Keratinocyte (primary cell): ENCODE results near the gene RBMS3. TPM values are rescaled to one million over a fixed set of nuclear protein-coding genes. Genes with fewer than 3 reads are reported as not detected.

Experiments used
- DNase-seq: peaks from one replicate; pipeline ENCODE4 v3.0.0-alpha.2; 2011; ENCODE audit warnings: low read depth, missing footprints, low spot score
- FAIRE-seq: peaks from 2 replicates; lab custom pipeline; 2011; peaks lifted over from hg19 to GRCh38; lab: Jason Lieb, UNC
- H2AFZ ChIP-seq: 2 replicates; pipeline ENCODE4 v1.6.0; 2012; ENCODE audit warnings: low read length, control low read depth, inconsistent platforms; ENCODE audit not compliant: control insufficient read depth
- H3K27ac ChIP-seq: 2 replicates; pipeline ENCODE4 v1.5.1; 2011; ENCODE audit warnings: low read length; ENCODE audit not compliant: control insufficient read depth, insufficient read depth
- H3K27me3 ChIP-seq: 3 replicates; pipeline ENCODE4 v1.6.0; 2011; ENCODE audit warnings: low read length; ENCODE audit not compliant: control insufficient read depth, insufficient read depth; ENCODE audit errors: extremely low read depth
- H3K36me3 ChIP-seq, 2 experiments: 2 replicates in 1 of 2; 3 replicates in 1 of 2; pipeline ENCODE4 v1.5.1; 2011; ENCODE audit warnings: low read length in 2 of 2, mild to moderate bottlenecking in 1 of 2; ENCODE audit not compliant: control insufficient read depth in 2 of 2, insufficient read depth in 2 of 2; ENCODE audit errors: extremely low read depth in 1 of 2
- H3K4me1 ChIP-seq: 3 replicates; pipeline ENCODE4 v1.5.1; 2011; ENCODE audit warnings: low read length; ENCODE audit not compliant: control insufficient read depth, insufficient read depth; ENCODE audit errors: extremely low read depth
- H3K4me2 ChIP-seq: 3 replicates; pipeline ENCODE4 v1.6.0; 2011; ENCODE audit warnings: low read depth, low read length; ENCODE audit not compliant: control insufficient read depth, insufficient read depth; ENCODE audit errors: extremely low read depth
- H3K4me3 ChIP-seq, 3 experiments: fragments of 200-600 bp in 1 of 3; sonication (generic) in 1 of 3; 2 replicates in 2 of 3; 3 replicates in 1 of 3; pipeline ENCODE4 v1.5.1; 2011 to 2016; ENCODE audit warnings: low read length in 3 of 3, mild to moderate bottlenecking in 3 of 3, control low read depth in 2 of 3, inconsistent platforms in 1 of 3, low read depth in 1 of 3, mixed read lengths in 1 of 3, mixed run types in 1 of 3, moderate library complexity in 1 of 3; ENCODE audit not compliant: control insufficient read depth in 2 of 3, insufficient read depth in 2 of 3; ENCODE audit errors: extremely low read depth in 1 of 3
- H3K79me2 ChIP-seq: 2 replicates; pipeline ENCODE4 v1.6.0; 2012; ENCODE audit warnings: low read length; ENCODE audit not compliant: control insufficient read depth, insufficient read depth
- H3K9ac ChIP-seq: 3 replicates; pipeline ENCODE4 v1.6.0; 2011; ENCODE audit warnings: low read length; ENCODE audit not compliant: control insufficient read depth, insufficient read depth; ENCODE audit errors: extremely low read depth
- H3K9me1 ChIP-seq: 3 replicates; pipeline ENCODE4 v1.6.0; 2011; ENCODE audit warnings: low read length; ENCODE audit not compliant: control insufficient read depth, insufficient read depth; ENCODE audit errors: extremely low read depth
- H3K9me3 ChIP-seq: 2 replicates; pipeline ENCODE4 v1.5.1; 2012; ENCODE audit warnings: low read depth, low read length; ENCODE audit not compliant: control insufficient read depth
- H4K20me1 ChIP-seq: 3 replicates; pipeline ENCODE4 v1.6.0; 2011; ENCODE audit warnings: low read length; ENCODE audit not compliant: control insufficient read depth, insufficient read depth; ENCODE audit errors: extremely low read depth
- CTCF ChIP-seq, 3 experiments: IDR thresholded peaks in 1 of 3; conservative IDR thresholded peaks in 1 of 3; optimal IDR thresholded peaks in 1 of 3; 2 replicates in 2 of 3; 3 replicates in 1 of 3; pipeline versions ENCODE3 to v1.5.1; 2011; ENCODE audit warnings: low read length in 3 of 3, mild to moderate bottlenecking in 3 of 3, moderate library complexity in 2 of 3, control low read depth in 1 of 3, inconsistent platforms in 1 of 3; ENCODE audit not compliant: insufficient read depth in 2 of 3; ENCODE audit errors: extremely low read depth in 1 of 3
- EZH2 ChIP-seq: IDR thresholded peaks from one replicate; pipeline ENCODE4 v1.6.1; 2012; ENCODE audit warnings: inconsistent platforms, mild to moderate bottlenecking, low read length, moderate library complexity
- dilution Hi-C: fragments of 300-500 bp; cut with MboI; formaldehyde crosslinking; loops from one replicate; pipeline ENCODE4 v1.7.0; 2020; ENCODE audit warnings: low sequenced_read_pairs; ENCODE audit not compliant: extremely low pct_ligation_motif_present
- polyA plus RNA-seq, 5 experiments: library from polyadenylated mRNA; depleted of rRNA in 3 of 5; stranded (reverse) in 3 of 5; stranded (forward) in 1 of 5; unstranded in 1 of 5; fragments of >200 nt; gene quantifications; 1 replicate in 1 of 5; 2 replicates in 3 of 5; 3 replicates in 1 of 5; pipeline versions ENCODE4 v1.2.1 to v1.2.3, GENCODE V29; 2011 to 2012; ENCODE audit warnings: missing spikeins in 2 of 5, low read depth in 1 of 5, low replicate concordance in 1 of 5

The RBMS3 gene
- polyA plus RNA-seq, 1 donor (not counting 4 experiments of a cell fraction or from before 2014, with no cell fraction given), result 2.3 TPM

- Histone ChIP-seq H3K36me3 (no peaks in the 10 kb centered on the region), H3K27ac (no peak overlapping the region), H4K20me1 (no peaks in the 10 kb centered on the region), H3K4me2 (no peak overlapping the region), H3K9me1 (no peaks in the 10 kb centered on the region), H3K4me1 (no peaks in the 10 kb centered on the region), H3K79me2 (no peaks in the 10 kb centered on the region), H2AFZ (no peak overlapping the region), H3K9ac (no peak overlapping the region), H3K27me3 (no peaks in the 10 kb centered on the region), H3K4me3 (no peak overlapping the region), H3K9me3 (no peaks in the 10 kb centered on the region)
- dilution Hi-C loops, result no loop called here
- FAIRE-seq (no peak), DNase-seq (no peak)
- TF ChIP-seq CTCF (optimal IDR thresholded peaks at IDR 0.05 in 1 of 3, IDR thresholded peaks at IDR 0.05 in 1 of 3, conservative IDR thresholded peaks at IDR 0.05 in 1 of 3; ENCODE audit: extremely low read depth in 1 of 3, insufficient read depth in 2 of 3, low read length in 3 of 3), result no peak
- TF ChIP-seq EZH2, result no peak
These were observed 620.2 kb downstream of the RBMS3 start for GRCh38 chr3:29901097-29901496.

- H3K4me1 ChIP-seq, result no peaks in the 10 kb centered on the region
- no peak overlapping the region for H2AFZ ChIP-seq
- no peak overlapping the region for H3K4me2 ChIP-seq
- H3K36me3 ChIP-seq, result no peaks in the 10 kb centered on the region
- no peak for DNase-seq
- TF ChIP-seq CTCF (optimal IDR thresholded peaks at IDR 0.05 in 1 of 3, IDR thresholded peaks at IDR 0.05 in 1 of 3, conservative IDR thresholded peaks at IDR 0.05 in 1 of 3; ENCODE audit: extremely low read depth in 1 of 3, insufficient read depth in 2 of 3, low read length in 3 of 3) (no peak), EZH2 (no peak)
- no peak overlapping the region for H3K9ac ChIP-seq
- no peak overlapping the region for H3K4me3 ChIP-seq
- H3K9me1 ChIP-seq, result no peaks in the 10 kb centered on the region
- no peak for FAIRE-seq
- dilution Hi-C loops, result no loop called here
- no peaks in the 10 kb centered on the region for H3K9me3 ChIP-seq
- H3K79me2 ChIP-seq, result no peaks in the 10 kb centered on the region
- no peaks in the 10 kb centered on the region for H3K27me3 ChIP-seq
- H3K27ac ChIP-seq, result no peak overlapping the region
- no peaks in the 10 kb centered on the region for H4K20me1 ChIP-seq
These were observed 622.7 kb downstream of the RBMS3 start for GRCh38 chr3:29903600-29903999.
